CD4-positive, alpha-beta T cell (primary cell): ENCODE results near the gene CACNA1H. TPM values are rescaled to one million over a fixed set of nuclear protein-coding genes. Genes with fewer than 3 reads are reported as not detected.

Experiments used
- ATAC-seq: fragments of 200-7000 bp; cut with Tn5 transposase; one replicate; pipeline ENCODE4 v1.10.0; 2022; ENCODE audit warnings: mild to moderate bottlenecking; ENCODE audit not compliant: poor library complexity
- CTCF ChIA-PET: fragments of 350-600 bp; sonication (Branson Sonifier 250); formaldehyde crosslinking; loops from one replicate; lab custom pipeline; 2021; ENCODE audit warnings: antibody characterized with exemption, inconsistent platforms; lab: Charles Lee
- POLR2A ChIA-PET: fragments of 350-600 bp; sonication (Branson Sonifier 250); formaldehyde crosslinking; loops from one replicate; lab custom pipeline; 2021; ENCODE audit warnings: antibody characterized with exemption, inconsistent platforms; lab: Charles Lee
- DNase-seq, 14 experiments: peaks; one replicate each; pipeline ENCODE4 v3.0.0-alpha.2; 2013 to 2020; ENCODE audit warnings: mixed read lengths in 2 of 14
- H3K27ac ChIP-seq, 2 donors: one replicate each; pipeline versions ENCODE4 v1.5.1 to v1.7.0; 2013; ENCODE audit warnings: low read length in 2 of 2, low read depth in 1 of 2, mild to moderate bottlenecking in 1 of 2
- H3K27me3 ChIP-seq, 2 experiments: 1 replicate in 1 of 2; 2 replicates in 1 of 2; pipeline versions ENCODE4 v1.6.1 to v1.7.0; 2013; ENCODE audit warnings: low read length in 2 of 2, control low read depth in 1 of 2, mild to moderate bottlenecking in 1 of 2, moderate library complexity in 1 of 2; ENCODE audit not compliant: insufficient read depth in 2 of 2, control insufficient read depth in 1 of 2
- H3K36me3 ChIP-seq: one replicate; pipeline ENCODE4 v1.6.1; 2013; ENCODE audit warnings: low read length, control low read depth; ENCODE audit not compliant: insufficient read depth
- H3K4me1 ChIP-seq: one replicate; pipeline ENCODE4 v1.6.1; 2013; ENCODE audit warnings: low read length, control low read depth; ENCODE audit not compliant: insufficient read depth
- H3K4me3 ChIP-seq: one replicate; pipeline ENCODE4 v1.5.1; 2013; ENCODE audit warnings: mild to moderate bottlenecking, low read length, moderate library complexity
- H3K9me3 ChIP-seq, 2 experiments: 1 replicate in 1 of 2; 2 replicates in 1 of 2; pipeline versions ENCODE4 v1.6.1 to v1.7.0; 2013; ENCODE audit warnings: low read length in 2 of 2, mild to moderate bottlenecking in 2 of 2, control low read depth in 1 of 2, moderate library complexity in 1 of 2; ENCODE audit not compliant: control insufficient read depth in 1 of 2, insufficient read depth in 1 of 2
- H3K27ac Mint-ChIP-seq: one replicate; pipeline ENCODE4 v1.8.0; 2020; ENCODE audit warnings: mixed read lengths
- H3K27me3 Mint-ChIP-seq: one replicate; pipeline ENCODE4 v1.8.0; 2021; ENCODE audit warnings: mixed read lengths
- H3K36me3 Mint-ChIP-seq: one replicate; pipeline ENCODE4 v1.8.0; 2021; ENCODE audit warnings: low read depth, mixed read lengths
- H3K4me1 Mint-ChIP-seq: one replicate; pipeline ENCODE4 v1.8.0; 2021; ENCODE audit warnings: low read depth, mixed read lengths
- H3K4me3 Mint-ChIP-seq: one replicate; pipeline ENCODE4 v1.8.0; 2020; ENCODE audit warnings: mild to moderate bottlenecking, mixed read lengths
- H3K9me3 Mint-ChIP-seq: one replicate; pipeline ENCODE4 v1.8.0; 2020; ENCODE audit warnings: mixed read lengths
- CTCF ChIP-seq: fragments of 200-600 bp; IDR thresholded peaks from one replicate; pipeline ENCODE4 v1.8.0; 2022; ENCODE audit warnings: antibody characterized with exemption, mild to moderate bottlenecking
- intact Hi-C, 2 experiments: fragments of 100-400 bp; cut with DNase I in 1 of 2; cut with micrococcal nuclease in 1 of 2; formaldehyde crosslinking; loops; one replicate each; pipeline versions ENCODE4 v1.15.1 to v1.9.0; 2023 to 2025; cut with DNase I, micrococcal nuclease
- total RNA-seq, 174 experiments: library from RNA in 2 of 174; stranded (reverse) in 2 of 174; gene quantifications; one replicate each; pipeline ENCODE4 v1.2.3 and lab custom pipeline; 2021 to 2026

CACNA1H gene
- total RNA-seq, 2 experiments from 2014 or later: 5.7 to 6.3 TPM

- intact Hi-C loops: no loop called here
- Mint-ChIP-seq H3K27ac (no peak overlapping the region), H3K27me3 (peaks cover 5% of the 10 kb centered on the region), H3K36me3 (no peaks in the 10 kb centered on the region), H3K4me1 (no peaks in the 10 kb centered on the region), H3K4me3 (no peak overlapping the region), H3K9me3 (no peaks in the 10 kb centered on the region)
- no peak for ATAC-seq
- ChIA-PET POLR2A (no interaction called here), CTCF (no interaction called here)
- no peak overlapping the region for H3K27ac ChIP-seq
- no peaks in the 10 kb centered on the region for H3K36me3 ChIP-seq
- no peaks in the 10 kb centered on the region for H3K4me1 ChIP-seq
- H3K9me3 ChIP-seq: peaks cover 0 to 4% of the 10 kb centered on the region in 2 experiments
- no peak for TF ChIP-seq CTCF
- no peak for DNase-seq
- no peak overlapping the region for H3K4me3 ChIP-seq
- no peaks in the 10 kb centered on the region for H3K27me3 ChIP-seq
Measured at GRCh38 chr16:1113489-1113888, 39.4 kb upstream of the CACNA1H start.

GRCh38 chr16:1113889-1114526 is 38.9 kb upstream of the CACNA1H start:
- Histone ChIP-seq H3K36me3 (no peaks in the 10 kb centered on the region), H3K27ac (no peak overlapping the region), H3K27me3 (no peaks in the 10 kb centered on the region), H3K4me3 (no peak overlapping the region), H3K9me3 (peaks cover 0 to 4% of the 10 kb centered on the region in 2 experiments), H3K4me1 (no peaks in the 10 kb centered on the region)
- Mint-ChIP-seq H3K27ac (no peak overlapping the region), H3K4me1 (no peaks in the 10 kb centered on the region), H3K27me3 (peaks cover 5% of the 10 kb centered on the region), H3K36me3 (no peaks in the 10 kb centered on the region), H3K9me3 (no peaks in the 10 kb centered on the region), H3K4me3 (no peak overlapping the region)
- CTCF ChIA-PET: no interaction called here
- POLR2A ChIA-PET: no interaction called here
- intact Hi-C loops: no loop called here
- TF ChIP-seq CTCF: no peak
- DNase-seq: no peak
- no peak for ATAC-seq

- H3K27me3 ChIP-seq: no peaks in the 10 kb centered on the region
- intact Hi-C loops: no loop called here
- CTCF ChIA-PET: no interaction called here
- no peak overlapping the region for H3K4me3 Mint-ChIP-seq
- no peak for ATAC-seq
- H3K9me3 ChIP-seq: no peaks in the 10 kb centered on the region
- POLR2A ChIA-PET: no interaction called here
- H3K4me1 Mint-ChIP-seq: no peaks in the 10 kb centered on the region
- no peaks in the 10 kb centered on the region for H3K4me1 ChIP-seq
- no peaks in the 10 kb centered on the region for H3K27me3 Mint-ChIP-seq
- no peaks in the 10 kb centered on the region for H3K36me3 Mint-ChIP-seq
- H3K4me3 ChIP-seq: no peak overlapping the region
- no peak overlapping the region for H3K27ac ChIP-seq
- no peaks in the 10 kb centered on the region for H3K9me3 Mint-ChIP-seq
- no peak for DNase-seq
- no peak overlapping the region for H3K27ac Mint-ChIP-seq
- no peak for TF ChIP-seq CTCF
- H3K36me3 ChIP-seq: no peaks in the 10 kb centered on the region
Measured at GRCh38 chr16:1116693-1117077, 36.2 kb upstream of the CACNA1H start.
